Stimulated activated naive CD8-positive, alpha-beta T cell treated with anti-CD3 and anti-CD28 coated beads, Interleukin-15, Interleukin-2, amounts not matched to agents 100 ng/mL and 50 ng/mL, for 24 hours (primary cell): ENCODE data around the gene IL17REL.
A peak's percentile ranks its signal among the peaks of the same experiment; 100 is the strongest.

ENCODE experiments used
- H3K27ac Mint-ChIP-seq: one replicate; pipeline ENCODE4 v1.8.0; 2021; ENCODE audit warnings: mild to moderate bottlenecking, mixed read lengths
- H3K27me3 Mint-ChIP-seq: one replicate; pipeline ENCODE4 v1.8.0; 2021; ENCODE audit warnings: mixed read lengths
- H3K36me3 Mint-ChIP-seq: one replicate; pipeline ENCODE4 v1.8.0; 2021; ENCODE audit warnings: low read depth, mixed read lengths
- H3K4me1 Mint-ChIP-seq: one replicate; pipeline ENCODE4 v1.8.0; 2021; ENCODE audit warnings: low read depth, mixed read lengths
- H3K4me3 Mint-ChIP-seq: one replicate; pipeline ENCODE4 v1.8.0; 2021; ENCODE audit warnings: mild to moderate bottlenecking, mixed read lengths
- H3K9me3 Mint-ChIP-seq: one replicate; pipeline ENCODE4 v1.8.0; 2021; ENCODE audit warnings: mixed read lengths

The IL17REL gene

DNA sequence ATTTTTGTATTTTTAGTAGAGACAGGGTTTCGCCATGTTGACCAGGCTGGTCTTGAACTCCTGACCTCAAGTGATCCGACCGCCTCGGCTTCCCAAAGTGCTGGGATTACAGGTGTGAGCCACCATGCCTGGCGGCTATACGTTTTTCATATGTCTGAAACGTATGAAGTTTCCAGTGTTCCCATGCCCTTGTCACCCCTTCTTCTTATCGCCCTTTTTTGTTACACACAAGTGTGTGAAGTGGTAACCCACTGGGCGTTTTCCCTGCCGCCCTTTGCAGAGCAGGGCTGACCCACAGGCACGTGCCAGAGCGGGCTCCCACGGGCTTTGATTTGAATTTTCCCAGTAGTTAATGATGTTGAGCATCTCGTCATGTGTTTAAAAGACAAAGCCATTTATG is 35.0 kb downstream of the IL17REL start:
- Mint-ChIP-seq H3K27ac (peak overlapping the region; percentile 67), H3K4me3 (no peak overlapping the region)

DNA sequence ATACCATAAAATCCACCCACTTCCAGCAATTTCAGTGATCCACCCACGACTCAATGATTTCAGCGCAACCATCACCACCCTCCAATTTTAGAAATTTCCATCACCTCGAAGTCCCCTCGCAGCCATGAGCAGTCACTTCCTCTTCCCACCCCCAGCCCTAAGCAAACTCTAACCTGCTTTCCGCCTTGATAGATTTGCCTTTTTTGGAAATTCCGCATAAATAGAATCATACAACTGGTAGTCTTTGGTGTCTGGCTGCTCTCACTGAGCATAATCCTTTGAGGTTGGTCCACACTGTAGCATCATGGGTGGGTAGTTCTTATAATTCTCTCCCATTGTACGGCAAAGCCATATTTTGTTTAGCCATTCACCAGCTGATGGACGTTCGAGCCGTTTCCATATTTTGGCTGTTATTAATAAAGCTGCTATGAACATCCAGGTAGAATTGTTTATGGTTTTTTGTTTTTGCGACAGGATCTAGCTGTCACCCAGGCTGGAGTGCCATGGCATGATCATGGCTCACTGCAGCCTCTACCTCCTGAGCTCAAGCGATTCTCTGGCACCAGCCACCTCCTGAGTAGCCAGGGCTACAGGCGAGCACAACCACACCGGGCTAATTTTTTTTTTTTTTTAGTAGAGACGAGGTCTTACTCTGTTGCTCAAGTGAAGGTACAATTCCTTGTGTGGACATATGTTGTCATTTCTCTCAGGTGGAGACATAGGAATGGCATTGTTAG is 36.0 kb downstream of the IL17REL start:
- H3K9me3 Mint-ChIP-seq, result peaks cover 22% of the 10 kb centered on the region
- peaks cover 47% of the 10 kb centered on the region for H3K4me1 Mint-ChIP-seq
- H3K4me3 Mint-ChIP-seq, result peak overlapping the region; percentile 15
- H3K36me3 Mint-ChIP-seq, result peaks cover 28% of the 10 kb centered on the region
- H3K27ac Mint-ChIP-seq, result peak overlapping the region; percentile 99
- no peaks in the 10 kb centered on the region for H3K27me3 Mint-ChIP-seq

More for the DNA sequence above, 35.0 kb downstream of the IL17REL start:
- H3K27me3 Mint-ChIP-seq, result no peaks in the 10 kb centered on the region
- peaks cover 28% of the 10 kb centered on the region for H3K36me3 Mint-ChIP-seq
- H3K9me3 Mint-ChIP-seq, result peaks cover 22% of the 10 kb centered on the region
- peaks cover 49% of the 10 kb centered on the region for H3K4me1 Mint-ChIP-seq

GRCh38 chr22:49975543-49976389 is 36.8 kb downstream of the IL17REL start:
- Mint-ChIP-seq H3K36me3 (peaks cover 28% of the 10 kb centered on the region), H3K27ac (peak overlapping the region; percentile 99), H3K4me3 (peak overlapping the region; percentile 66), H3K27me3 (no peaks in the 10 kb centered on the region), H3K9me3 (peaks cover 18% of the 10 kb centered on the region), H3K4me1 (peaks cover 45% of the 10 kb centered on the region)

GRCh38 chr22:49973018-49973961 is 39.3 kb downstream of the IL17REL start:
- peaks cover 11% of the 10 kb centered on the region for H3K36me3 Mint-ChIP-seq
- no peak overlapping the region for H3K4me3 Mint-ChIP-seq
- no peaks in the 10 kb centered on the region for H3K27me3 Mint-ChIP-seq
- no peak overlapping the region for H3K27ac Mint-ChIP-seq
- peaks cover 38% of the 10 kb centered on the region for H3K4me1 Mint-ChIP-seq
- peaks cover 10% of the 10 kb centered on the region for H3K9me3 Mint-ChIP-seq

GRCh38 chr22:49972163-49973017 is 40.2 kb downstream of the IL17REL start:
- Mint-ChIP-seq H3K27me3 (no peaks in the 10 kb centered on the region), H3K36me3 (peaks cover 6% of the 10 kb centered on the region), H3K4me3 (peak overlapping the region; percentile 76), H3K27ac (peak overlapping the region; percentile 67), H3K4me1 (peaks cover 42% of the 10 kb centered on the region), H3K9me3 (peaks cover 10% of the 10 kb centered on the region)

DNA sequence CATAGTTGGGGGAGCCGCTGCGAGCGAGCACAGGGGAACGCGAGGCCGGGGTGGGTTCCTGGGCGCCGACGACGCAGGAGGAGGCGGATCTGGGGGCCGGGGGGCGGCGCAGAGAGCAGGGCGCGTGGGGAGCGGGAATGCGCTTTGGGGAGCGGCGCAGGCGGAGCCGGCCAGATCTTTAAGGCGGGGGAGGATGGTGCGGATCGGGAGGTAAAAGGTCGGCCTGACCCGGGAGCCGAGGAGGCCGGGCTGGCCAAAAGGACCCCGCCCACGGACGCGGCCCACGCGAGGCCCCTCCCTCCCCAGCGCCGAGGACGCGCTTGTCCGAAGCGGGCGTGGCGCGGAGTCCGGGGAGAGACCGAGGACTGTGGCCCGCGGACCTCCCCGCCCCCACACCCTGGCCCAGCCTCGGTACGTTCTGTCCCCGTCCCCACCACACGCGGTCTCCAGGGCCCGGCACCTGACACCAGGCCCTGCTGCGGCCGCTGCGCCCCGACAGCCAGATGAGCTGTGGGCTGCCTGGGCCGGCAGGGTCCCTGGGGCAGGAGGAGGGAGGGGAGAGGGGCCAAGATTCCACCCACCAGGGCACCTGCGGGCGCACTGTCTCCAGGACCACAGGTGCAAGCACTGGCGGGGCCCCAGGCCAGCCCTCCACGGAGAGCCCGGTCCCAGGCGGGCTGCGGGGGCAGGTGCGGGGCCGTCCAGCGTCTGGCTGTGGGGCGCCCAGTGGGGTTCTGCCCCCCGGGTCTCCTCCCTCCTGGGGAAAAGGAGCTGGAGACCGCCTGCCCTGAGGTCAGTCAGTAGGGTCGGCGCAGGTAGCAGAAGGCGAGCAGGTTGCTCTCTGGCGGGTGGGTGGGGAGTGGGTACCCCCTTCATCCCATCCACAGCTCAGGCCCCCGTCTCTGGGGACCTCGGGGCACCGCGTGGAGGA is 41.1 kb downstream of the IL17REL start:
- Mint-ChIP-seq H3K4me3 (peak overlapping the region; percentile 76), H3K36me3 (peaks cover under 1% of the 10 kb centered on the region), H3K9me3 (peaks cover 5% of the 10 kb centered on the region), H3K27ac (peak overlapping the region; percentile 97), H3K4me1 (peaks cover 41% of the 10 kb centered on the region), H3K27me3 (no peaks in the 10 kb centered on the region)

GRCh38 chr22:49970528-49971231 is 41.9 kb downstream of the IL17REL start:
- Mint-ChIP-seq H3K36me3 (no peaks in the 10 kb centered on the region), H3K27ac (peak overlapping the region; percentile 97), H3K4me1 (peaks cover 39% of the 10 kb centered on the region), H3K9me3 (peaks cover 4% of the 10 kb centered on the region), H3K27me3 (no peaks in the 10 kb centered on the region), H3K4me3 (peak overlapping the region; percentile 76)

DNA sequence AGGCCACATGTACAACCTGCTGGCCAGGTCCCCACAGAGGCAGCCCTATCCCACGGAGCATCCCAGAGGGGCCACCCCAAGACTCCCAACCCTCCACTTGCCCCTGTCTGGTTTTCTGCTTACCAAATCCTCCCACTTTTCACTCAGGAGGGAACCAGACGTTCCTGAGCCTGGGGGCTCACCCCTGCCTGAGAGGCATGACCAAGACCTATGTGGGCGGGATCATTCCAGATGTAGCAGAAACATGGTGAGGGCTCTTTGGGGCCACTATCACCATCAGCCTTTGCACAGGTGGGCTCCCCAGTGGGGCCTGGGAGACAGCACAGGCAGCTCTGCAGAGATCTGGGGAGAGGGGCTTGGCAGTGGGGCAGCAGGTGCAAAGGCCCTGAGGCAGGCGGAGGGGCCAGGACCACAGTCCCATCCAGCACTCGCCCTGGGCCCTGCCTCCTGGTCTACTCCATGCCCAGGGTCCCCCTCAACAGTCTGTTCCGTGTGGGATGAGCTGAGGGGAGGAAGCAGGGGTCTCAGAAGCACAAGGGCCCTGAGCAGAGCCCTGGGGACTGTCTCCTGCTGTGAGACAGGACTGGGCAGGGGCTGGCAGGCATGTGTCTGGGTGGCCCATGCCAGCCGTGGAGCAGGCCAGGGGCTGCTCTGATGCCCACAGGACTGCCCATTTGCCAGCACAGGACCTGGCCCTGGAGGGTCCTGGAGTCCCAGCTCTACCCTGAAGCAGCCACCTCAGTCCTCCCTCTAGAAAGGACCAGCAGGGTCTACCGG is 42.6 kb downstream of the IL17REL start:
- H3K9me3 Mint-ChIP-seq, result no peaks in the 10 kb centered on the region
- peaks cover 35% of the 10 kb centered on the region for H3K4me1 Mint-ChIP-seq
- H3K27ac Mint-ChIP-seq, result peak overlapping the region; percentile 97
- peak overlapping the region; percentile 76 for H3K4me3 Mint-ChIP-seq
- H3K36me3 Mint-ChIP-seq, result no peaks in the 10 kb centered on the region
- H3K27me3 Mint-ChIP-seq, result no peaks in the 10 kb centered on the region

DNA sequence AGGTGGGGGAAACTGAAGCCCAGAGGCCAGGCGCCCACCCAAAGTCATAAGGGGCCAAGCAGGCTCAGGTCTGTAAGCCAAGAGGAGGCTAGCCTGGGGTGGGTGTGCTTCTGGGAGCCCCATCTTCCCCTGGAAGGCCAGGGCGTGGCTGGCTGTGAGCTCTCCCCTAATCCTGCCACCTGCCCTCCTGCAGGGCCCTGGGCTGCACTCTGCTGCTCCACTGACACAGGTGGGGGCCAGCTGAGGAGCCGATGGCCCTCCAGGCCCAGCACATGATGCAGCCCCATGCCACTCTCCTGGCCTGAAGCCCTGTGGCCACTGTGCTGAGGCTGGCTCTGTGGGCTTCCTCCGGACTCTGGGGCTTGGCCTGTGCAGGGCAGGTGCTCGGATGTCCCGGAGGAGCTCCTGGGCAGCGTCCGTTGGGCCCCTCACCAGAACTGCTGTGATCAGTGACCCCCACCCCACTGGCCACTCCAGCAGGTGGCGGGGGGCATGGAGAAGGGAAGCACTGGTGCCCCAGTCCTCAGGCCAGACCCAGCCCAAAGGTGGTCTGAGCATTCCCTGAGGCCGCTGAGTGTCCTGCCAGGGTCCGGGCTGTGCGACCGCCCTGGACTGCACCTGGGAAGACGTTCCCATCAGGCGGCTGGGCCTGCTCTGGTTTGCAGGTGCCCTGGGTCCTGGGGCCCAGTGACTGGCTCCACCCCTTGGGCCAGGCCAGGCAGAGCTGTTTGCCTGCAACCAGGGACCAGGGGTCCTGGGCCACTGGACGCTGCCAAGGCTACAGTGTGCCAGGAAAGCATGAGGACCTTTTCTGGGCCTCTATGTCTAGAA is 43.5 kb downstream of the IL17REL start:
- Mint-ChIP-seq H3K27ac (no peak overlapping the region), H3K4me1 (peaks cover 44% of the 10 kb centered on the region), H3K36me3 (peaks cover 5% of the 10 kb centered on the region), H3K4me3 (no peak overlapping the region), H3K9me3 (no peaks in the 10 kb centered on the region), H3K27me3 (no peaks in the 10 kb centered on the region)

DNA sequence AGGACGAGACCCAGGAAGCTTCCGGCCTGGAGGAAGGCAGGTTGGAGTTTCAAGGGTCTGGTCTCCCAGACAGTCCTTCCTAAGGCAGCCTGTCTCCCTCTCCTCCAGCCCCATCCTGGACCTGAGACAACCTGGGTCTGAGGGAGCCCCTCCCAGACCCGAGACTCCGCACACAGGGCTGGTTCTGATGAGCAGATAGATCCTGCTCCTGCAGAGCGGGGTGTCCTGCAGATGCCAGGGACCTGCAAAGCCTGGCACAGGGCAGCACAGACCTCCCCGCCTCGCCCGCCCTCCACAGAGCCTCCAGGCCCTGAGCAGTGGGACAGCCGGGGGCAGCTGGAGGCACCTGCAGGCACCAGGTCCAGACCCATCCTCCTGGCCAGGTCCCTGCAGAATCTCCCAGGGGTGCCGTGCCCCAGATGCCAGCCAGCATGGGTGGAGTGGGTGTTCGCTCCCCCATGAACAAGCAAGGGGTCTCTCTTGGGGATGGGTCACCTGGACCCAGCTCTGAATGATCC is 44.2 kb downstream of the IL17REL start:
- Mint-ChIP-seq H3K27ac (no peak overlapping the region), H3K4me1 (peaks cover 51% of the 10 kb centered on the region), H3K4me3 (no peak overlapping the region), H3K9me3 (no peaks in the 10 kb centered on the region), H3K36me3 (peaks cover 12% of the 10 kb centered on the region), H3K27me3 (no peaks in the 10 kb centered on the region)

DNA sequence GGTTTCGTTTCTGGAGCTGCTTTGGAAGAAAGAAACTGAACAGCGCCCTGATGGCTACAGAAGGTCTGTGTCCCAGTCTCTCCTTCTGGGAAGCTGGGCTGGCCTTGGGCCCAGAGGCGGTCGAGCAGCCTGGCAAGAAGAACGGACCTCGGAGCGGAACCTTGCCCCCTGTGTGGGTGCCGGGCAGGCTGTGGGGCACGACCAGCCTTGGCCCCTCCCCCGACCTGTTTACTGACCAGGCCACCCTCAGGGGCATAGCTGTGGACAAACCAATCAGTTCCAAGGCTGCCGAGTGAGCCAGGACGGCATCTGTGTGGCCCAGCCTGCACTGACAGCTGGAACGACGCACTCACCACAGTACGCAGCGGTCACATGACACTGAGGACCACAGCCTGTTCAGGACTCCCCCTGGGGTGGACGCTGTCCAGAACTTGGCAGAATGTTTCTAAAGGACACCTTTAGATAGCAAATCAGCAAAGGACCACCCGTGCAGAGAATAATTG is 44.8 kb downstream of the IL17REL start:
- Mint-ChIP-seq H3K4me3 (no peak overlapping the region), H3K36me3 (peaks cover 18% of the 10 kb centered on the region), H3K9me3 (no peaks in the 10 kb centered on the region), H3K27me3 (no peaks in the 10 kb centered on the region), H3K4me1 (peaks cover 51% of the 10 kb centered on the region), H3K27ac (no peak overlapping the region)
